IMR-90 (cell line): Measurements from ENCODE around the gene KCNQ2. TPM values are rescaled to one million over a fixed set of nuclear protein-coding genes. Genes with fewer than 3 reads are reported as not detected.
A peak's percentile ranks its signal among the peaks of the same experiment; 100 is the strongest.

ENCODE experiments used
- ATAC-seq: fragments of 200-7000 bp; cut with Tn5 transposase; 2 replicates; pipeline ENCODE4 v1.9.1; 2020; ENCODE audit warnings: low read depth, mild to moderate bottlenecking, moderate library complexity
- BruUV-seq: library from RNA; stranded (reverse); fragments of 400-500 nt; replicated peaks from 2 replicates; lab custom pipeline; 2021; lab: Mats Ljungman, UMichigan
- CTCF ChIA-PET: fragments of 300-600 bp; formaldehyde crosslinking; extraction: SDS; loops from one replicate; lab custom pipeline; 2021; ENCODE audit warnings: antibody characterized with exemption; lab: Yijun Ruan, JAX
- POLR2A ChIA-PET: fragments of 300-600 bp; sonication (Branson Sonifier 250); formaldehyde crosslinking; loops from one replicate; lab custom pipeline; 2022; ENCODE audit warnings: antibody characterized with exemption; ENCODE audit not compliant: unreplicated experiment; lab: Charles Lee
- DNase-seq: peaks from one replicate; pipeline ENCODE4 v3.0.0; 2013
- H2AFZ ChIP-seq: replicated peaks from 2 replicates; pipeline ENCODE3; 2013; ENCODE audit warnings: low read length, mild to moderate bottlenecking; ENCODE audit not compliant: poor library complexity
- H2AK5ac ChIP-seq: 2 replicates; pipeline ENCODE4 v1.6.1; 2013; ENCODE audit warnings: low read depth, low read length, inconsistent platforms
- H2AK9ac ChIP-seq: replicated peaks from 2 replicates; pipeline ENCODE3; 2013; ENCODE audit warnings: mild to moderate bottlenecking, low read depth, low read length, moderate library complexity; ENCODE audit not compliant: poor library complexity
- H2BK120ac ChIP-seq: 2 replicates; pipeline ENCODE4 v1.6.1; 2013; ENCODE audit warnings: low read depth, low read length, inconsistent platforms
- H2BK15ac ChIP-seq: 3 replicates; pipeline ENCODE4 v1.6.1; 2013; ENCODE audit warnings: low read depth, low read length, inconsistent platforms
- H2BK20ac ChIP-seq: 2 replicates; pipeline ENCODE4 v1.6.1; 2013; ENCODE audit warnings: low read depth, mild to moderate bottlenecking, inconsistent platforms, low read length, moderate library complexity
- H2BK5ac ChIP-seq: 2 replicates; pipeline ENCODE4 v1.6.1; 2013; ENCODE audit warnings: mild to moderate bottlenecking, low read depth, low read length, inconsistent platforms; ENCODE audit not compliant: poor library complexity, severe bottlenecking
- H3K14ac ChIP-seq: replicated peaks from 2 replicates; pipeline ENCODE4 v1.6.1; 2013; ENCODE audit warnings: low read depth, low read length, inconsistent platforms
- H3K18ac ChIP-seq: 2 replicates; pipeline ENCODE4 v1.6.1; 2013; ENCODE audit warnings: low read depth, low read length, control low read depth
- H3K23ac ChIP-seq: 2 replicates; pipeline ENCODE4 v1.6.1; 2013; ENCODE audit warnings: low read depth, low read length, inconsistent platforms
- H3K27ac ChIP-seq: 2 replicates; pipeline ENCODE4 v1.5.1; 2013; ENCODE audit warnings: mild to moderate bottlenecking, control low read depth, low read length; ENCODE audit not compliant: insufficient read depth
- H3K27me3 ChIP-seq: 2 replicates; pipeline ENCODE4 v1.6.1; 2013; ENCODE audit warnings: low read length; ENCODE audit not compliant: control insufficient read depth, insufficient read depth
- H3K36me3 ChIP-seq: 2 replicates; pipeline ENCODE4 v1.6.1; 2013; ENCODE audit warnings: low read length, mixed read lengths; ENCODE audit not compliant: control insufficient read depth, insufficient read depth
- H3K4ac ChIP-seq: 2 replicates; pipeline ENCODE4 v1.6.1; 2013; ENCODE audit warnings: low read depth, low read length, inconsistent platforms
- H3K4me1 ChIP-seq: 2 replicates; pipeline ENCODE4 v1.6.1; 2013; ENCODE audit warnings: low read length, mixed read lengths; ENCODE audit not compliant: control insufficient read depth, insufficient read depth
- H3K4me2 ChIP-seq: 2 replicates; pipeline ENCODE4 v1.6.1; 2013; ENCODE audit warnings: low read depth, mild to moderate bottlenecking, control low read depth, low read length, moderate library complexity
- H3K4me3 ChIP-seq: 2 replicates; pipeline ENCODE4 v1.5.1; 2013; ENCODE audit warnings: low read depth, mild to moderate bottlenecking, control low read depth, low read length, moderate library complexity; ENCODE audit not compliant: insufficient read depth
- H3K56ac ChIP-seq: 2 replicates; pipeline ENCODE4 v1.6.1; 2013; ENCODE audit warnings: low read length, inconsistent platforms; ENCODE audit not compliant: insufficient read depth; ENCODE audit errors: extremely low read depth
- H3K79me1 ChIP-seq, 2 experiments: 2 replicates each; pipeline ENCODE4 v1.6.1; 2013; ENCODE audit warnings: low read length in 2 of 2, inconsistent platforms in 1 of 2, low read depth in 1 of 2
- H3K9ac ChIP-seq: 2 replicates; pipeline ENCODE4 v1.6.1; 2013; ENCODE audit warnings: low read depth, low read length, control low read depth
- H3K9me1 ChIP-seq: 2 replicates; pipeline ENCODE4 v1.6.1; 2013; ENCODE audit warnings: low read length, inconsistent platforms; ENCODE audit not compliant: insufficient read depth
- H3K9me3 ChIP-seq: 2 replicates; pipeline ENCODE4 v1.6.1; 2013; ENCODE audit warnings: low read length; ENCODE audit not compliant: control insufficient read depth, insufficient read depth
- H4K20me1 ChIP-seq: 2 replicates; pipeline ENCODE4 v1.6.1; 2013; ENCODE audit warnings: low read length, inconsistent platforms; ENCODE audit not compliant: insufficient read depth
- H4K5ac ChIP-seq: 2 replicates; pipeline ENCODE4 v1.6.1; 2013; ENCODE audit warnings: mild to moderate bottlenecking, low read depth, low read length, control low read depth
- H4K8ac ChIP-seq, 2 experiments: 2 replicates each; pipeline ENCODE4 v1.6.1; 2013; ENCODE audit warnings: low read depth in 2 of 2, low read length in 2 of 2, control low read depth in 1 of 2, inconsistent platforms in 1 of 2
- H4K91ac ChIP-seq: 2 replicates; pipeline ENCODE4 v1.6.1; 2013; ENCODE audit warnings: low read depth, low read length, inconsistent platforms; ENCODE audit not compliant: insufficient read depth
- BHLHE40 ChIP-seq: fragments of 150-350 bp; IDR thresholded peaks from 2 replicates; pipeline ENCODE4 v1.6.1; 2016; ENCODE audit warnings: mild to moderate bottlenecking, low read depth, low read length
- CEBPB ChIP-seq: IDR thresholded peaks from 2 replicates; pipeline ENCODE4 v1.6.1; 2012; ENCODE audit warnings: low read depth, low read length, improper control_type of control experiment
- ELK1 ChIP-seq: fragments of 150-350 bp; IDR thresholded peaks from 2 replicates; pipeline ENCODE4 v1.6.1; 2016; ENCODE audit warnings: low read depth, mild to moderate bottlenecking, low read length, moderate library complexity, borderline replicate concordance
- MAFK ChIP-seq: IDR thresholded peaks from 2 replicates; pipeline ENCODE4 v1.6.1; 2012; ENCODE audit warnings: low read depth, low read length, improper control_type of control experiment
- MAZ ChIP-seq: IDR thresholded peaks from 2 replicates; pipeline ENCODE4 v1.6.1; 2012; ENCODE audit warnings: low read depth, mild to moderate bottlenecking, low read length, improper control_type of control experiment, moderate library complexity, borderline replicate concordance
- MXI1 ChIP-seq: IDR thresholded peaks from 2 replicates; pipeline ENCODE4 v1.6.1; 2012; ENCODE audit warnings: low read depth, mild to moderate bottlenecking, low read length, moderate library complexity, borderline replicate concordance
- NFE2L2 ChIP-seq: fragments of 150-350 bp; IDR thresholded peaks from 2 replicates; pipeline ENCODE4 v1.6.1; 2016; ENCODE audit warnings: low read depth, mild to moderate bottlenecking, low read length
- RAD21 ChIP-seq: IDR thresholded peaks from 2 replicates; pipeline ENCODE4 v1.6.1; 2012; ENCODE audit warnings: low read length, improper control_type of control experiment
- RCOR1 ChIP-seq: IDR thresholded peaks from 2 replicates; pipeline ENCODE4 v1.6.1; 2012; ENCODE audit warnings: mild to moderate bottlenecking, low read length, improper control_type of control experiment; ENCODE audit not compliant: insufficient replicate concordance
- RFX5 ChIP-seq: IDR thresholded peaks from 2 replicates; pipeline ENCODE4 v1.8.0; 2012; ENCODE audit warnings: low read depth, mild to moderate bottlenecking, low read length, moderate library complexity
- SMC3 ChIP-seq: fragments of 150-350 bp; IDR thresholded peaks from 2 replicates; pipeline ENCODE4 v1.6.1; 2016; ENCODE audit warnings: low read depth, mild to moderate bottlenecking, antibody characterized with exemption, low read length, moderate library complexity
- USF2 ChIP-seq: fragments of 150-350 bp; IDR thresholded peaks from 2 replicates; pipeline ENCODE4 v1.6.1; 2017; ENCODE audit warnings: mild to moderate bottlenecking, antibody characterized with exemption, low read length, low read depth
- WGBS, 2 experiments: methylation state at CpG; one replicate each; pipeline versions ENCODE4 v1.1.5 to v1.1.7; 2013; ENCODE audit warnings: missing lambda C conversion rate in 2 of 2; ENCODE audit not compliant: insufficient read length in 1 of 2; ENCODE audit errors: extremely low coverage in 2 of 2; 5-methylcytosine and 5-hydroxymethylcytosine counted together
- dilution Hi-C: fragments of 300-500 bp; cut with HindIII; formaldehyde crosslinking; loops from one replicate; pipeline ENCODE4 v1.14.3; 2018; ENCODE audit warnings: low sequenced_read_pairs; ENCODE audit not compliant: unreplicated experiment
- in situ Hi-C: fragments of 300-500 bp; cut with MboI; formaldehyde crosslinking; loops from 3 replicates; pipeline ENCODE4 v1.14.3; 2019; ENCODE audit warnings: low sequenced_read_pairs, inconsistent platforms, mixed read lengths
- intact Hi-C: fragments of 100-400 bp; cut with micrococcal nuclease; formaldehyde crosslinking; loops from 2 replicates; pipeline ENCODE4 v1.10.0; 2022
- polyA plus RNA-seq, 3 experiments: library from polyadenylated mRNA; depleted of rRNA; stranded (reverse); fragments of >200 nt; gene quantifications; 2 replicates each; pipeline ENCODE4 v1.2.3, GENCODE V29; 2012; ENCODE audit warnings: low replicate concordance in 1 of 3
- total RNA-seq: library from RNA; depleted of rRNA; stranded (reverse); fragments of >200 nt; gene quantifications from 2 replicates; pipeline ENCODE4 v1.2.3, GENCODE V29; 2012

KCNQ2 gene
- total and polyA plus RNA-seq, 2 of the 4 experiments (the other 2 are of a cell fraction): 0.02 TPM; not detected in 1

- H3K14ac ChIP-seq: no peak overlapping the region
- H4K8ac ChIP-seq: no peak overlapping the region
- H2AK5ac ChIP-seq: no peak overlapping the region
- peaks cover 25% of the 10 kb centered on the region for H3K27me3 ChIP-seq
- ChIA-PET CTCF (no interaction called here), POLR2A (no interaction called here)
- no peaks in the 10 kb centered on the region for H3K4me1 ChIP-seq
- H2AK9ac ChIP-seq: no peak overlapping the region
- H3K9ac ChIP-seq: no peak overlapping the region
- H3K4ac ChIP-seq: no peak overlapping the region
- H4K5ac ChIP-seq: no peak overlapping the region
- WGBS, 2 experiments: 10% methylated on average over 41 of the region's 83 CpGs; no CpG with 5 or more reads in 1 of the 2 experiments
- H2AFZ ChIP-seq: no peak overlapping the region
- no peaks in the 10 kb centered on the region for H3K36me3 ChIP-seq
- peak; percentile 32; the same call in 1 of the 2 replicates for ATAC-seq
- intact Hi-C loops: no loop called here
- in situ Hi-C loops: no loop called here
- H2BK15ac ChIP-seq: no peak overlapping the region
- H3K56ac ChIP-seq: no peak overlapping the region
- no peak overlapping the region for H2BK120ac ChIP-seq
- H3K27ac ChIP-seq: no peak overlapping the region
- H2BK5ac ChIP-seq: no peak overlapping the region
- no peaks in the 10 kb centered on the region for H3K9me3 ChIP-seq
- dilution Hi-C loops: no loop called here
- no peak overlapping the region for H3K23ac ChIP-seq
- no peaks in the 10 kb centered on the region for H4K20me1 ChIP-seq
- no peaks in the 10 kb centered on the region for H3K79me1 ChIP-seq
- H3K4me3 ChIP-seq: no peak overlapping the region
- no peak for TF ChIP-seq ELK1
- no peak for TF ChIP-seq CEBPB
- TF ChIP-seq MAZ: no peak
- TF ChIP-seq RCOR1: no peak
- no peak for TF ChIP-seq MAFK
- no peak for TF ChIP-seq SMC3
- TF ChIP-seq RAD21: no peak
- no peak for TF ChIP-seq RFX5
- TF ChIP-seq USF2: no peak
- no peak for TF ChIP-seq BHLHE40
- TF ChIP-seq NFE2L2: no peak
- TF ChIP-seq MXI1: no peak
- BruUV-seq: no TSS peak
- H3K4me2 ChIP-seq: no peak overlapping the region
- no peaks in the 10 kb centered on the region for H3K9me1 ChIP-seq
- DNase-seq: no peak
- no peak overlapping the region for H3K18ac ChIP-seq
- H4K91ac ChIP-seq: no peak overlapping the region
- no peak overlapping the region for H2BK20ac ChIP-seq
These were observed 16.1 kb upstream of the KCNQ2 start for GRCh38 chr20:63488315-63489251.
